GM18907 (cell line): ENCODE measurements around the gene MXD4.

Source experiments
- ATAC-seq: cut with Tn5 transposase; IDR thresholded peaks from one replicate; pipeline ENCODE4 v1.9.1; 2021; ENCODE audit warnings: mild to moderate bottlenecking, moderate library complexity; ENCODE audit not compliant: unreplicated experiment

MXD4 gene

GRCh38 chr4:2264481-2265041 is 2.7 kb upstream of the MXD4 start:
- no peak for ATAC-seq

GRCh38 chr4:2263926-2264321 is 2.0 kb upstream of the MXD4 start:
- ATAC-seq, result no peak

- ATAC-seq, result no peak
Measured at GRCh38 chr4:2262944-2263250, 988 bp upstream of the MXD4 start.

- ATAC-seq, result peak; percentile 91
Measured at GRCh38 chr4:2262145-2262943, 435 bp upstream of the MXD4 start.

- ATAC-seq, result peak; percentile 31
Measured at GRCh38 chr4:2261110-2261852, 628 bp downstream of the MXD4 start.

- ATAC-seq, result no peak
Measured at GRCh38 chr4:2260344-2261109, 1.4 kb downstream of the MXD4 start.

- no peak for ATAC-seq
Measured at GRCh38 chr4:2259541-2260343, 2.2 kb downstream of the MXD4 start.

GRCh38 chr4:2259036-2259540 is 2.8 kb downstream of the MXD4 start:
- ATAC-seq, result no peak

- no peak for ATAC-seq
Measured at GRCh38 chr4:2258091-2259035, 3.5 kb downstream of the MXD4 start.

- no peak for ATAC-seq
Measured at GRCh38 chr4:2257361-2258081, 4.4 kb downstream of the MXD4 start.

GRCh38 chr4:2256781-2257191 is 5.1 kb downstream of the MXD4 start:
- no peak for ATAC-seq

- no peak for ATAC-seq
Measured at GRCh38 chr4:2256156-2256731, 5.7 kb downstream of the MXD4 start.

- ATAC-seq, result no peak
Measured at GRCh38 chr4:2255501-2256155, 6.3 kb downstream of the MXD4 start.

GRCh38 chr4:2254665-2255500 is 7.0 kb downstream of the MXD4 start:
- no peak for ATAC-seq

GRCh38 chr4:2253160-2254084 is 8.5 kb downstream of the MXD4 start:
- no peak for ATAC-seq
